Adrenal gland (tissue), 12 donors: ENCODE measurements around the gene TMC1. TPM values are rescaled to one million over a fixed set of nuclear protein-coding genes. Genes with fewer than 3 reads are reported as not detected.

ENCODE experiments used
- DNase-seq, 7 donors: peaks; one replicate each; pipeline ENCODE4 v3.0.0-alpha.2; 2019 to 2020
- H3K27ac ChIP-seq, 5 donors: fragments of 200-600 bp; sonication (generic) in 4 of 5; 1 replicate in 3 of 5; 2 replicates in 2 of 5; pipeline versions ENCODE4 v1.5.1 to v1.8.0; 2016 to 2020; ENCODE audit warnings: mild to moderate bottlenecking in 1 of 5
- H3K27me3 ChIP-seq: fragments of 200-600 bp; 2 replicates; pipeline ENCODE4 v1.8.0; 2021
- H3K36me3 ChIP-seq, 2 donors: fragments of 200-600 bp; replicated peaks in 1 of 2; 1 replicate in 1 of 2; 2 replicates in 1 of 2; pipeline versions ENCODE4 v1.5.1 to v1.8.0; 2018 to 2022
- H3K4me1 ChIP-seq, 2 donors: fragments of 200-600 bp; replicated peaks in 1 of 2; 1 replicate in 1 of 2; 2 replicates in 1 of 2; pipeline versions ENCODE4 v1.5.1 to v1.8.0; 2018 to 2021
- H3K4me3 ChIP-seq, 4 donors: fragments of 200-600 bp; sonication (generic) in 3 of 4; one replicate each; pipeline ENCODE4 v1.5.1; 2016 to 2018
- H3K9me3 ChIP-seq, 3 donors: fragments of 200-600 bp; sonication (generic) in 1 of 3; replicated peaks in 1 of 3; 1 replicate in 2 of 3; 2 replicates in 1 of 3; pipeline versions ENCODE4 v1.5.1 to v1.8.0; 2016 to 2021
- CTCF ChIP-seq, 6 experiments: fragments of 450-650 bp in 4 of 6; fragments of 200-600 bp in 2 of 6; sonication (generic) in 1 of 6; IDR thresholded peaks; 1 replicate in 5 of 6; 2 replicates in 1 of 6; pipeline versions ENCODE4 v1.5.1 to v1.8.0; 2016 to 2021; ENCODE audit warnings: antibody characterized with exemption in 6 of 6, mild to moderate bottlenecking in 2 of 6, moderate library complexity in 1 of 6
- POLR2A ChIP-seq, 2 donors: fragments of 450-650 bp; IDR thresholded peaks; one replicate each; pipeline ENCODE4 v1.6.1; 2017; ENCODE audit warnings: antibody characterized with exemption in 2 of 2, mild to moderate bottlenecking in 2 of 2, moderate library complexity in 1 of 2
- WGBS, 4 donors: extraction: QIAGEN DNeasy Blood & Tissue Kit in 2 of 4; methylation state at CpG; one replicate each; pipeline versions ENCODE4 v1.1.5 to v1.1.7; 2013 to 2017; 5-methylcytosine and 5-hydroxymethylcytosine counted together
- intact Hi-C, 2 donors: fragments of 100-400 bp; cut with DNase I; formaldehyde crosslinking; loops; one replicate each; pipeline versions ENCODE4 v1.14.1 to v1.15.0; 2022 to 2023
- polyA plus RNA-seq, 3 donors: library from polyadenylated mRNA; stranded (reverse); fragments of 200-250 nt in 2 of 3; fragments of 350-450 nt in 1 of 3; fragmentation: Illumina TruSeq in 1 of 3; extraction: RNeasy Lipid Tissue Mini Kit (QIAGEN cat#74804) in 1 of 3; gene quantifications; one replicate each; pipeline ENCODE4 v1.2.3, GENCODE V29; 2013 to 2014
- total RNA-seq, 9 donors: library from RNA; depleted of rRNA in 4 of 9; stranded (reverse); fragments of >200 nt in 4 of 9; fragments of 120-200 nt in 1 of 9; fragmentation: NEBNext Ultra II Directional in 1 of 9; extraction: Animal tissue kit (Norgen Biotek cat#: 25700) in 1 of 9; gene quantifications; one replicate each; pipeline versions ENCODE4 v1.1.0 to v1.2.4, GENCODE V29; 2013 to 2023
- donor health status: healthy with polysubstance abuse.
- donor health status: Bipolar disorder and iron deficiency.
- donor health status: DM: yes; HTN: yes; CAD: no.
- donor health status: DM: no; HTN: no; CAD: no.
- donor health status: DM: no; HTN: no; CAD: no.
- donor health status: DM: yes; HTN: yes; CAD: no.

Gene TMC1
- total and polyA plus RNA-seq, 12 donors = 0.22 to 1.5 (median 0.50) TPM; not detected in 7

- no peaks in the 10 kb centered on the region for H3K9me3 ChIP-seq
- DNase-seq = no peak
- no peak for TF ChIP-seq CTCF (IDR thresholded peaks at IDR 0.05)
- no peak for TF ChIP-seq POLR2A (IDR thresholded peaks at IDR 0.05)
- H3K36me3 ChIP-seq = no peaks in the 10 kb centered on the region
- H3K4me1 ChIP-seq = no peaks in the 10 kb centered on the region
- no peaks in the 10 kb centered on the region for H3K27me3 ChIP-seq
- intact Hi-C loops = no loop called here
- H3K4me3 ChIP-seq = no peak overlapping the region
- no peak overlapping the region for H3K27ac ChIP-seq
Measured at GRCh38 chr9:72691671-72692070, 170.3 kb downstream of the TMC1 start.

GRCh38 chr9:72695365-72695764 is 174.0 kb downstream of the TMC1 start:
- intact Hi-C loops = no loop called here
- DNase-seq = no peak
- Histone ChIP-seq H3K27me3 (no peaks in the 10 kb centered on the region), H3K4me1 (no peaks in the 10 kb centered on the region), H3K36me3 (no peaks in the 10 kb centered on the region), H3K4me3 (no peak overlapping the region), H3K9me3 (no peaks in the 10 kb centered on the region), H3K27ac (no peak overlapping the region)
- WGBS, 4 donors = 85 to 96% (median 87%) methylated on average over 3 of the region's 3 CpGs
- TF ChIP-seq POLR2A (IDR thresholded peaks at IDR 0.05) (no peak), CTCF (IDR thresholded peaks at IDR 0.05) (no peak)

- no peaks in the 10 kb centered on the region for H3K4me1 ChIP-seq
- no peaks in the 10 kb centered on the region for H3K9me3 ChIP-seq
- DNase-seq = no peak
- no peaks in the 10 kb centered on the region for H3K36me3 ChIP-seq
- H3K4me3 ChIP-seq = no peak overlapping the region
- H3K27ac ChIP-seq = no peak overlapping the region
- TF ChIP-seq POLR2A (IDR thresholded peaks at IDR 0.05) (no peak), CTCF (IDR thresholded peaks at IDR 0.05) (no peak)
- no peaks in the 10 kb centered on the region for H3K27me3 ChIP-seq
- intact Hi-C loops = no loop called here
Measured at GRCh38 chr9:72696511-72696910, 175.1 kb downstream of the TMC1 start.

GRCh38 chr9:72701510-72701909 is 180.1 kb downstream of the TMC1 start:
- H3K4me3 ChIP-seq = no peak overlapping the region
- TF ChIP-seq POLR2A (IDR thresholded peaks at IDR 0.05) (no peak), CTCF (IDR thresholded peaks at IDR 0.05) (no peak)
- no peaks in the 10 kb centered on the region for H3K27me3 ChIP-seq
- no peaks in the 10 kb centered on the region for H3K4me1 ChIP-seq
- intact Hi-C loops = no loop called here
- H3K36me3 ChIP-seq = no peaks in the 10 kb centered on the region
- DNase-seq = no peak
- H3K9me3 ChIP-seq = no peaks in the 10 kb centered on the region
- no peak overlapping the region for H3K27ac ChIP-seq
- 95 to 96% (median 95%) methylated on average over 3 of the region's 3 CpGs for WGBS, 4 donors
